HG02610 (cell line): ENCODE data around the gene CAMP.
"Not testable (repeated sequence)": the region's sequence is repeated elsewhere in the genome, so short reads cannot be mapped to it uniquely, and the experiment has no call there.

Source experiments
- ATAC-seq: cut with Tn5 transposase; IDR thresholded peaks from one replicate; pipeline ENCODE4 v1.9.1; 2021; ENCODE audit warnings: mild to moderate bottlenecking, moderate library complexity; ENCODE audit not compliant: unreplicated experiment

The CAMP gene

GRCh38 chr3:48222616-48223513 lies at the start of gene CAMP:
CAMP (plus strand) TSS chr3:48223495; CDS start chr3:48223512, 17 bp downstream.
- ATAC-seq = peak; percentile 78

DNA sequence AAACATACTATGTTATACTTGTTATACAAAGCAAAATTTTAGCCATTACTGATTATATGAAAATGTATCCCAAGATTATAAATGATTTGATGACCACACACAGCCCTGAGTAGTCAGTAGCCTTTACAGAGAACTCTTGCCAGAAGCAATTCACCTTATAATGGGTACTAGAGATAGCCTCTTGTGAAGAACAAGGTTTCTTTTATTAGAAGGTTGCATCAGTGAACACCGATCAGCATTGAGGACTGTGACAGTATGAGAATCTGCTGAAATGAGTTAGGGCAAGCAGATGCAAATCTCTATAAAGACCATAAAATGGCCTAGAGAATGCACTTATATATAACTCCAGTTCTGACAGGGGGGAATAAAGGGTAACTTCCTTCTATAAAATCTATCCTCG lies 45.2 kb upstream of the CAMP start:
- ATAC-seq = no peak

- ATAC-seq = no peak
Observed at GRCh38 chr3:48180021-48180420, 43.3 kb upstream of the CAMP start.

DNA sequence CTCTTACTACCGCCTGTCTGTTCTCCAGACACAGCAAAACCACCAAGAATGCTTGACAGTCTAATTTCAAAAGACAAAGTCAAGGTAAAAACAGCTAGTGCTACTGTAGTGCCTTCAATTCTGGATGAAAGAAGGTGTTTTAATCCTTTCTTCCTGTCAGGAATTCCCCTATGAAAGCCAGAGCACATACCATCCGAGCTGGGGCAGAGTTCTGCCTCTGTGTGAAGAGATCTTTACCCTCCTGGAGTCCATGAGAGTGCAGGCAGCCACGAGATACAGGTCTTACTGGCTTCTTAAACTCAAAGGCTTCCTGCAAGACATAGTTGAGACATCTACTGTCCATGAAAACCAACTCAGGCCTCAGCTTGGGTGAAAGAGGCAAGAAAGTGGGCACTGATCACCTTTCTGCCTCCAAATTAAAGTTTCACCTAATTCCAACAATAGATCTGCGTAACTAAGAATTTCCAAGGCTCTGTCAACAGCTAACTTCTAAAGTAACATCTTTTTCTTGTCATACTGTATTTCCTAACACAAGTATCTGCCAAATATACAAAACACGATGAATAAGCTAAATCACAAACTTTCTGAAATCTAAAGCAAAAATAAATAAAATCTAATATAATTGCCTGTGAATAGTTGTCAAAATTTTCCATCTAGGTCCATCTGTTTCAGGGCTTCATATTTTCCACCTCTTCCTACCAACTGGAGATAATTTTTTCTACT lies 42.6 kb upstream of the CAMP start:
- ATAC-seq = no peak

- no peak for ATAC-seq
Observed at GRCh38 chr3:48184299-48184698, 39.0 kb upstream of the CAMP start.

DNA sequence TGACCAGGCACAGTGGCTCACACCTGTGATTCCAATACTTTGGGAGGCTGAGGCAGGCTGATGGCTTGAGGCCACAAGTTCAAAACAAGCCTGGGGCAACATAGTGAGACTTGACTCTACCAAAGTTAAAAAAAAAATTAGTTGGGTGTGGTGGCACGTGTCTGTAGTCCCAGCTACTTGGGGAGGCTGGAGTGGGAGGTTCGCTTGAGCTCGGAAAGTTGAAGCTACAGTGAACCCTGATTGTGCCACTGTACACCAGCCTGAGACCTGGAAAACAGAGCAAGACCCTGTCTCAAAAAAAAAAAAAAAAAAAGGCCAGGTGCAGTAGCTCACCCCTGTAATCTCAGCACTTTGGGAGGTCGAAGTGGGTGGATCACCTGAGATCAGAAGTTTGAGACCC lies 38.2 kb upstream of the CAMP start:
- ATAC-seq = no peak

- ATAC-seq = no peak
Observed at GRCh38 chr3:48186631-48187300, 36.5 kb upstream of the CAMP start.

DNA sequence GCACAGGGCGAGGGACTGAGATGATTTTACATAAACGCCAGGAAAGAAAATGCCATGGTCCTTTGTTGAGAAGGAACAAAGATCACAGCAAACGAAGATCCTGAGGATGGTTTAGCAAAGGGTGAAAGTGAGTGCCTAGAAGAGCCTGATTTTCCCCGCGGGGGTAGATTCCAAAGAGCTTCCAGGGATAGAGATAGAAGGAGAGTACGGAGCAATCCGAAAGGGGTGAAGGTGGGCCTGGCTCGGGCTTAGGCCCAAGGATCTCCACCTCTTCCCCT lies 36.1 kb upstream of the CAMP start:
- ATAC-seq = no peak

GRCh38 chr3:48187579-48188265 lies 35.6 kb upstream of the CAMP start:
- ATAC-seq = peak; percentile 22

GRCh38 chr3:48188266-48189201 lies 34.8 kb upstream of the CAMP start, which contains the start of gene CDC25A:
CDC25A (minus strand) TSS chr3:48188417; CDS start chr3:48187947, 470 bp downstream.
- ATAC-seq = peak; percentile 96

- no peak for ATAC-seq
Observed at GRCh38 chr3:48189321-48189720, 34.0 kb upstream of the CAMP start.

DNA sequence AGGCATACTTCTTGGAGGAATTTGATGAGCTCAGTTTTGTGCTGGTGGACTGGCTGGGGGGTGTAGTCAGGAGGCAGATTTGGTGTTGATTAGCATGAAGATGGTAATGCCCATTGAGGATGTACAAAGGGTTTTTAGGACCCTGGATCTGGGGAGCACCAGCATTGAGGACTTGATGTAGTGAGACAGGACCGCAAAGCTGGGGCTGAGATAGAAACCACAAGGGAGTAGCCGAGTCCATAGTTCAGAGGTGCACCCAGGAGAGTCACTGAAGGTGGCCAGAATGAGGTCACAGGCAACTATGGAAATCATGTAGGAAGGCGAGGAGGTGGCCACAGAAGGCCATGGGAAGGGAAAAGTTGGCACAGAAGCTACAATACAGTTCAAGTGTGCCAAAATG lies 32.4 kb upstream of the CAMP start:
- no peak for ATAC-seq

DNA sequence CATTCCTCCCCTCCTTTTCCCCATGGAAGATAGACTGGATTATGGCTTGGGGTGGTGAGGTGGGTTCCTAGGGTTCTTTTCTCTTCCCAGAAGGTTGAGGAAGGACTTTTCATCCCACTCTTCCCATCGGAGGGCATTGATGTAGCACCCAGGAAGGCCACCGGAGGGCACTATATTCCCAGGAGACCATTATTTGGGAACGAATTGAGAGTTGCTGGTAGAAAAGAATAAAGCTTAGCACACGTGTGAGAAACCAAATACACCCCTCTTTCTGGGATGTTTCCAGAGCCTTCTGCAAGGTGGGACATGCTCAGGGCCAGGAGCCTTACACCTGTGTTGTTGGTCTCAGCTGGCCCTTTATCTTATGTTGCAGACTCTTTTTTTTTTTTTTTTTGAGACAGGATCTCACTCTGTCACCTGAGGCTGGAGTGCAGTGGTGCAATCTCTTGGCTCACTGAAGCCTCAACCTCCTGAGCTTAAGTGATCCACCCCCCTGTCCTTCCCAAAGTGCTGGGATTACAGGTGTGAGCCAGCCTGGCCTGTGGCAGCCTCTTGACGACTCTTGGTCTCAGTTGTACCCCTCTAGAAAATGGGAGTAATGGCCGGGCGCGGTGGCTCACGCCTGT lies 28.7 kb upstream of the CAMP start:
- no peak for ATAC-seq

DNA sequence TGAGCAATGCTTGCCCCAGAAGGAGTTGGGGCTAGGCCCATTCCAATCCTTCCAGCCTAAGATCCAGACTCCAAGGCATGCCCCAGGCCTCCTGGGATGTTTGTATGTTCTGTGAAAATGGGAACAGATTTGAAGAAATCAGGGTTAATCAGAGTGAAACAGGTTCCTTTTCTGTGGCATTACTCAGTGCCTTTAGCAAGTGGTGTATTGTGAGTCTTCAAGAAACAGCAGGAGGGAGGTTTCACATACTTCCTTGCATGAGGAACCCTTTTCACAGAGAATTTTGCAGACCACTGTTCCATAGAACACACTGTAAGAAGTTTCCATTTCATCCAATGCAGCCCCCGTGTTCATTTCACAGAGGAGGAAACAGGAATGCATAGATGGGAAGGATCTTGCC lies 26.7 kb upstream of the CAMP start:
- no peak for ATAC-seq

- no peak for ATAC-seq
Observed at GRCh38 chr3:48199117-48199516, 24.2 kb upstream of the CAMP start.

DNA sequence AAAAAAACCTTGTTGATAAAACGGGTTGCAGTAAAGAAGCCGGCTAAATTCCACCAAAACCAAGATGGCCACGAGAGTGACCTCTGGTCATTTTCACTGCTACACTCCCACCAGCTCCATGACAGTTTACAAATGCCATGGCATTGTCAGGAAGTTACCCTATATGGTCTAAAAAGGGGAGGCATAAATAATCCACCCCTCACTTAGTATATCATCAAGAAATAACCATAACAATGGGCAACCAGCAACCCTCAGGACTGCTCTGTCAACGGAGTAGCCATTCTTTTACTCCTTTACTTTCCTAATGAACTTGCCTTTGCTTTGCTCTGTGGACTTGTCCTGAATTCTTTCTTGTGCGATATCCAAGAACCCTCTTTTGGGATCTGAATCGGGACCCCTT lies 20.7 kb upstream of the CAMP start:
- no peak for ATAC-seq

DNA sequence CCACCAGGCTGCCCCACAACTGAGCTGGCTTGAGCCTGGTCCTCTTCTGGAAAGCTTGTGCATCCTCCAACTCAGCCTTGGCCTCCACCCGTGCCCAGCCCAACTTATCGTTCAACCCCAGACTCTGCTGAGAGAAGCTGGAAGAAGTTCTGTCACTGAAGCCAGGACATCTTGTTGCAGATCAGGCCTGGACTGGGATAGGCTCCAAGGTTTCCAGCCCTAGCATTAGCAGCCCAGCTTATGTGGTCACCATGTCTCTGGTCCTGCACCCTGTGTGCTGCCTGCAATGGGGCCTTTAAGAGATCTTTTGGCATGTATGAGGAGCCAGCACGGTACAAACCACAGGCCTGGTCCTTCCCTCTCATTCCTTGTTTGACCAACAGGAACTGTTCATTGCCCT lies 15.2 kb upstream of the CAMP start:
- ATAC-seq = no peak

GRCh38 chr3:48209445-48209844 lies 13.8 kb upstream of the CAMP start:
- ATAC-seq = no peak

DNA sequence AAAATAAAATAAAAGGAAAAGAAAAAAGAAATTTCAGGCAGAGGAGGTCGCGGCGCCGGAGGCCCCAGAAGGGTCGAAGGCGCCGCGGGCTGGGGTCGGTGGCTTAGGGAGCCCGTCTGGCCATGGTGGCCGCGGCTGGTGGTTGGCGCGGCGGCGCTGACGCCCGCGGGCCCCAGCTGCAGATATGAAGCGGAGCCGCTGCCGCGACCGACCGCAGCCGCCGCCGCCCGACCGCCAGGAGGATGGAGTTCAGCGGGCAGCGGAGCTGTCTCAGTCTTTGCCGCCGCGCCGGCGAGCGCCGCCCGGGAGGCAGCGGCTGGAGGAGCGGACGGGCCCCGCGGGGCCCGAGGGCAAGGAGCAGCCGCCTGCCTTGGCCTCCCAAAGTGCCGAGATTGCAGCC lies 12.8 kb upstream of the CAMP start:
- not testable (repeated sequence) for ATAC-seq

DNA sequence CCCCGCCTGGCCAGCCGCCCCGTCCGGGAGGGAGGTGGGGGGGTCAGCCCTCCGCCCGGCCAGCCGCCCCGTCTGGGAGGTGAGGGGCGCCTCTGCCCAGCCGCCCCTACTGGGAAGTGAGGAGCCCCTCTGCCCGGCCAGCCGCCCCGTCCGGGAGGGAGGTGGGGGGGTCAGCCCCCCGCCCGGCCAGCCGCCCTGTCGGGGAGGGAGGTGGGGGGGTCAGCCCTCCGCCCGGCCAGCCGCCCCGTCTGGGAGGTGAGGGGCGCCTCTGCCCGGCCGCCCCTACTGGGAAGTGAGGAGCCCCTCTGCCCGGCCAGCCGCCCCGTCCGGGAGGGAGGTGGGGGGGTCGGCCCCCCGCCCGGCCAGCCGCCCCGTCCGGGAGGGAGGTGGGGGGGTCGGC lies 11.5 kb upstream of the CAMP start:
- not testable (repeated sequence) for ATAC-seq
